C4-2B (cell line): ENCODE measurements around the gene SOCS3.

Experiments
- H3K27ac ChIP-seq: fragments of 450-650 bp; 2 replicates; pipeline ENCODE4 v1.5.1; 2017
- ZFX ChIP-seq: fragments of 450-650 bp; IDR thresholded peaks from 2 replicates; pipeline ENCODE4 v1.6.1; 2017
- TF ChIP-seq, protein P1 (sequence below): fragments of 450-650 bp; conservative IDR thresholded peaks from 2 replicates; pipeline ENCODE4 v1.5.1; 2017; ENCODE audit warnings: mild to moderate bottlenecking

SOCS3 gene

DNA sequence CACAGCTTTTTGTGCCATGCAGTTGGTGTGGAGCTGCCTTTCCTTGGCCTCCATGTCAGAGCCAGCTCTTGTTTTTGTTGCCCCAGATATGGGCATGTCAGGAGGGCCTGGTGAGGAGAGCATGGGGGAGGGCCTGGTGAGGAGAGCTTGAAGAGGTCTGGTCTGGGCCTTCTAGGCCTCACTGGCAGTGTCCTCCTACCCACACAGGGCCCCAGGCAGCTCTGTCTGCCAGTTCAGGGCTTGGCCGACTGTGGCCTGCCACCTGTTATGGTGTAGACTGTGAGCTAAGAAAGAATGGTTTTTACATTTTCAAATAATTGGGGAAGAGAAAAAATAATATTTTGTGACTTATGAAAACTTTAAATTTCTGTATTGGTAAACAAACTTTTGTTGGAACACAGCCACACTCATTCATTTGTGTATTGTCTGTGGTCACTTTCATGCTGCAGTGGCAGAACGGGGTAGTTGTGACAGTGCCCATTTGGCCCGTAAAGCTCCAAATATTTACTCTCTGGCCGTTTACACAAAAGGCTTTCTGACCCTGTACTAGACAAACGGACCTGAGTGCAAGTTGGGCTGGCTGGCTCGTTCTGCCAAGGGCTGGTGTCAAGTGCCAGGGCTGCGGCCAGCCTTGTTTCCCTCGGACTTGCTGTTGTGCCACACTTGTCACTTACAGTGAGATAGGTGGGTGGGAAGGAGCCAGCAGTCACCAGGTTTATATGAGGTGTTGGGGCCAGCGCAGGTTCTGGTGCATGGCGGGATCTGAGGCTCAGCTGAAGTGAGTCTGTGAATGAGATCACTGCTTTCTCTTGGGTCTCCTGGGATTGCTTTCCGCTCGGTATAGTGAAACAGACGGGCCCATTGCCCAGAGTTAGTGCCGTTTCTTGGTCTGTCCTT lies 36.8 kb upstream of the SOCS3 start:
- no peak overlapping the region; the same call in 1 of the 2 replicates for H3K27ac ChIP-seq
- TF ChIP-seq, protein P1, sequence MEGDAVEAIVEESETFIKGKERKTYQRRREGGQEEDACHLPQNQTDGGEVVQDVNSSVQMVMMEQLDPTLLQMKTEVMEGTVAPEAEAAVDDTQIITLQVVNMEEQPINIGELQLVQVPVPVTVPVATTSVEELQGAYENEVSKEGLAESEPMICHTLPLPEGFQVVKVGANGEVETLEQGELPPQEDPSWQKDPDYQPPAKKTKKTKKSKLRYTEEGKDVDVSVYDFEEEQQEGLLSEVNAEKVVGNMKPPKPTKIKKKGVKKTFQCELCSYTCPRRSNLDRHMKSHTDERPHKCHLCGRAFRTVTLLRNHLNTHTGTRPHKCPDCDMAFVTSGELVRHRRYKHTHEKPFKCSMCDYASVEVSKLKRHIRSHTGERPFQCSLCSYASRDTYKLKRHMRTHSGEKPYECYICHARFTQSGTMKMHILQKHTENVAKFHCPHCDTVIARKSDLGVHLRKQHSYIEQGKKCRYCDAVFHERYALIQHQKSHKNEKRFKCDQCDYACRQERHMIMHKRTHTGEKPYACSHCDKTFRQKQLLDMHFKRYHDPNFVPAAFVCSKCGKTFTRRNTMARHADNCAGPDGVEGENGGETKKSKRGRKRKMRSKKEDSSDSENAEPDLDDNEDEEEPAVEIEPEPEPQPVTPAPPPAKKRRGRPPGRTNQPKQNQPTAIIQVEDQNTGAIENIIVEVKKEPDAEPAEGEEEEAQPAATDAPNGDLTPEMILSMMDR = no peak
- TF ChIP-seq ZFX = no peak

DNA sequence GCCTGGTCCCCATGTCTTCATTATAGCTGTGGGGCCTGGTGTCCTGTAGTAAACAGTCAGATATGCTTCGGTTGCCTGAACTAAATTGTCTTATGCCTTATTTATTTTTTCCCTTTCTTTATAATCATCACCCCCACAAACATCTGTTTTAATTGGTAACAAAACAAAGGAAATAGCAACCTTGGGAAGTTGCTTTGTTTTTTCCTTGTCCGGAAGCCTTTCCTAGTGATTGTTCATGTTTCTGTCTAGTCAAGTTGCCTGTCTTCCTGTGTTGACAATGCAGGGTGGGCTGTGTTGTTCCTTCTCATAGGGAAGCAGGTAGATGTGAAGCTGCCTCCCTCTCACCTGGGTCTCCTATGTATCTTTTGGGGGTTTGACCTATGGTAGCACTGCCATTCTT lies 35.3 kb upstream of the SOCS3 start:
- TF ChIP-seq, protein P1 = no peak
- TF ChIP-seq ZFX = no peak
- no peak overlapping the region for H3K27ac ChIP-seq

DNA sequence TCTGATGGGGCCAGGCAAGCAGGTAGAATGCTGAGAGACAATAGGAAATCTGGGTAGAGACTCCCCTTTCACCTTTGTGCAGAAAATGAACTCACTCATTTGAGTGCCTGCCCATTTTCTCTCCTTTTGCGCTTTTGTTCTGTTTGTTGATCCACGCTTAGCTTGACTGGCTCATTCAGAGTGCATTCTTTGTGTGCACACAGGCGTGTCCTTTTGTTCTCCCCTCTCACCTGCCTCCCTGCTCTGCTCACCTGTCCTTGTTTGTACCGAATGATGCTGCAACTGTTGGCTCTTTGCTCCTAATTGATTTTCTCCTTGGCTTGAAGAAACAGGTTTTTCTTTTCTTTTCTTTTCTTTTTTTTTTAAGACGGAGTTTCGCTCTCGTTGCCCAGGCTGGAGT lies 34.3 kb upstream of the SOCS3 start:
- TF ChIP-seq ZFX = no peak
- TF ChIP-seq, protein P1 = no peak
- H3K27ac ChIP-seq = no peak overlapping the region

DNA sequence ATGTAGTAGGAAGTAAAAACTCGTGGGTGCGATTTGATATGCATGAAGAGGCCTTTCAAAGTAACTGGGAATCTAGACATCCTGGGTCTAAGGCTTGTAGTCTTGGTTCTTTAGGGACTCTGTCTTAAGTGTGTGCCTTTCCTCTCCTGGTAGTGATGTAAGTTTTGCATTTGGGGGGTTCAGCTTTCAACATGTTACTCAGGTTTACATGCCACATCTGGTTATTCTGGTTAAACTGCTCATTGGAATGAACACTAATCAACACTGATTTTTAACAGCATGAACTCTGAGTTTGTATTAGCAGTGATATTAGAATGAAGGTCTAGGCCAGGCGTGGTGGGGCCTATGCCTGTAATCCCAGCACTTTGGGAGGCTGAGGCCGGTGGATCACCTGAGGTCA lies 33.7 kb upstream of the SOCS3 start:
- no peak overlapping the region for H3K27ac ChIP-seq

DNA sequence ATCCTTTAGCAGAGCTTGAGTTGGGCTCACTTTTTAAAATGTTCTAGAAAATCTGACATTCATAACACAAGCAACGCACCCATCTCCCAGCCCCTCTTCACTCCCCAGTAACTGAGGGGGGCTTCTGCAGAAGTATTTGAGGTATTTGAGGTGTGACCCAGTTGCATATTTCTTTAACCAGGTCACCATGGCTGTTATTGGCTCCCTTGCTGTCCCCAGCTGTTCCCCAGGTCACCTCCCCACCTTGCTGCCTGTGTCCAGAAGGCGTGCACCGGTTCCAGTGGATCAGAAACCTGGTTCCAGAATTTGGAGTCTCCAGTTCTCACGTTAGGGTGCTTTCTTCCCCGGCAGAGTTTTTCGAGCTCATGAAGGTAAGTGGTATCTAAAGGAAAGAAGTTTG lies 32.4 kb upstream of the SOCS3 start:
- TF ChIP-seq, protein P1 = no peak
- no peak for TF ChIP-seq ZFX

More for the DNA sequence above, 33.7 kb upstream of the SOCS3 start:
- TF ChIP-seq, protein P1 = no peak
- TF ChIP-seq ZFX = no peak

DNA sequence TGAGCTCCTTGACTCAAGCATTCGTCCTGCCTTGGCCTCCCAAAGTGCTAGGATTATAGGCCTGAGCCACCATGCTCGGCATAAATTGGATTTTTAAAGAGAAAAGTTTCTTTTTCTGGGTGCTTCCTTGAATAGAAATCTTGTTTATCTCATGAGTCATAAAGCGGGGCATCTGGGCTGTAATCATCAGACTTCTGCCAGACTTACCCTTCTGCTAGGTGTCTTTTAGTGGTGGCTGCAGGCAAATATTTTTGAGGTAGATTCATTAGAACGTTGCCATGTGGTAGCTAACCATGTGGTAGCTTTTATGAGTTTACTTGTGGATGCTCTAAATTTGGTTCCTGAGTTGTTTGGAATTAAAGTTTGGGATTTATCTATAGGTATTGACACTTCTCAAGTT lies 32.0 kb upstream of the SOCS3 start:
- H3K27ac ChIP-seq = no peak overlapping the region
- no peak for TF ChIP-seq ZFX
- TF ChIP-seq, protein P1 = no peak

More for the DNA sequence above, 32.4 kb upstream of the SOCS3 start:
- H3K27ac ChIP-seq = no peak overlapping the region

DNA sequence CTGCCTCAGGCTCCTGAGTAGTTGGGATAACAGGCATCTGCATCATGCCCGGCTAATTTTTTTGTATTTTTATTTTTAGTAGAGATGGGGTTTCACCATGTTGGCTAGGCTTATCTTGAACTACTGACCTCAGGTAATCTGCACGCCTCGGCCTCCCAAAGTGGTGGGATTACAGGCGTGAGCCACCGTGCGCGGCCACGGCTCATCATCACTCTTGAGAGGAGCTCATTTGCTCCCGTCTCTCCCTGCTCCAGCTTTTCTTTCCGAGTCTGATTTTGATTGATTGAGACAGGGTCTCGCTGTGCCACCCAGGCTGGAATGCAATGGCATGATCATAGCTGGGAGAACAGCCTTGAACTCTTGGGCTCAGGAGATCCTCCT lies 31.2 kb upstream of the SOCS3 start:
- TF ChIP-seq, protein P1 = no peak
- no peak for TF ChIP-seq ZFX
- H3K27ac ChIP-seq = no peak overlapping the region
